ENCODE results near the gene FCN3.
A peak's percentile ranks its signal among the peaks of the same experiment; 100 is the strongest.

Gene FCN3

GRCh38 chr1:27357281-27358037 is 17.2 kb downstream of the FCN3 start:
- DNase-seq, result no peak

- DNase-seq, result no peak
Observed at GRCh38 chr1:27356619-27357280, 17.9 kb downstream of the FCN3 start.

- DNase-seq, result no peak
Observed at GRCh38 chr1:27356277-27356618, 18.4 kb downstream of the FCN3 start.

- no peak for DNase-seq
Observed at GRCh38 chr1:27355683-27356082, 18.9 kb downstream of the FCN3 start.

- no peak for DNase-seq
Observed at GRCh38 chr1:27353629-27354028, 21.0 kb downstream of the FCN3 start.

GRCh38 chr1:27353166-27353565 is 21.5 kb downstream of the FCN3 start:
- DNase-seq, result no peak

GRCh38 chr1:27351541-27352107 is 23.0 kb downstream of the FCN3 start:
- DNase-seq, result no peak

- no peak for DNase-seq
Observed at GRCh38 chr1:27350663-27351540, 23.7 kb downstream of the FCN3 start.

- peak; percentile 8 for DNase-seq
Observed at GRCh38 chr1:27349784-27350662, 24.6 kb downstream of the FCN3 start.

- DNase-seq, result peak; percentile 24
Observed at GRCh38 chr1:27348861-27349783, 25.5 kb downstream of the FCN3 start.

GRCh38 chr1:27346991-27347624 is 27.5 kb downstream of the FCN3 start:
- no peak for DNase-seq

GRCh38 chr1:27346357-27346756 is 28.3 kb downstream of the FCN3 start:
- DNase-seq, result no peak

GRCh38 chr1:27345272-27345671 is 29.4 kb downstream of the FCN3 start:
- DNase-seq, result no peak

GRCh38 chr1:27343639-27344025 is 31.0 kb downstream of the FCN3 start:
- DNase-seq, result no peak

- no peak for DNase-seq
Observed at GRCh38 chr1:27342778-27343638, 31.6 kb downstream of the FCN3 start.

GRCh38 chr1:27342391-27342777 is 32.2 kb downstream of the FCN3 start:
- DNase-seq, result no peak

GRCh38 chr1:27341525-27342252 is 32.9 kb downstream of the FCN3 start, which contains the start of gene SYTL1:
SYTL1 (plus strand) TSS chr1:27342022; CDS start chr1:27345335, 3,313 bp downstream.
- no peak for DNase-seq

GRCh38 chr1:27339213-27339612 is 35.4 kb downstream of the FCN3 start:
- no peak for DNase-seq

- no peak for DNase-seq
Observed at GRCh38 chr1:27338751-27339150, 35.9 kb downstream of the FCN3 start.

All from NCI-H2029 treated with DMSO at 0.1 percent for 48 hours (cell line).